Neural progenitor cell (in vitro differentiated cells): Measurements from ENCODE around the gene NUDT8. TPM values are rescaled to one million over a fixed set of nuclear protein-coding genes. Genes with fewer than 3 reads are reported as not detected.

Experiments
- DNase-seq: peaks from one replicate; pipeline ENCODE4 v3.0.0-alpha.2; 2016; ENCODE audit warnings: low spot score
- H2AFZ ChIP-seq: fragments of 200-600 bp; sonication (generic); replicated peaks from 2 replicates; pipeline ENCODE4 v1.6.1; 2016; ENCODE audit warnings: antibody characterized with exemption
- H3F3A ChIP-seq: fragments of 200-600 bp; sonication (generic); 2 replicates; pipeline ENCODE4 v1.6.1; 2016; ENCODE audit warnings: antibody characterized with exemption, low read depth
- H3K27ac ChIP-seq: fragments of 200-600 bp; sonication (generic); 2 replicates; pipeline ENCODE4 v1.5.1; 2016; ENCODE audit warnings: mild to moderate bottlenecking
- H3K27me3 ChIP-seq: fragments of 200-600 bp; sonication (generic); 2 replicates; pipeline ENCODE4 v1.6.1; 2016; ENCODE audit warnings: mild to moderate bottlenecking, moderate library complexity
- H3K36me3 ChIP-seq: fragments of 200-600 bp; sonication (generic); 2 replicates; pipeline ENCODE4 v1.5.1; 2016
- H3K4me1 ChIP-seq: fragments of 200-600 bp; sonication (generic); 2 replicates; pipeline ENCODE4 v1.6.1; 2016; ENCODE audit warnings: mixed run types
- H3K4me2 ChIP-seq: fragments of 200-600 bp; sonication (generic); 2 replicates; pipeline ENCODE4 v1.6.1; 2016
- H3K4me3 ChIP-seq: fragments of 200-600 bp; sonication (generic); 2 replicates; pipeline ENCODE4 v1.5.1; 2016
- H3K79me2 ChIP-seq: fragments of 200-600 bp; sonication (generic); 2 replicates; pipeline ENCODE4 v1.6.1; 2016; ENCODE audit warnings: low read depth
- H3K9ac ChIP-seq: fragments of 200-600 bp; sonication (generic); 2 replicates; pipeline ENCODE4 v1.6.1; 2016
- H3K9me3 ChIP-seq: fragments of 200-600 bp; sonication (generic); 2 replicates; pipeline ENCODE4 v1.5.1; 2016; ENCODE audit warnings: low read depth
- H4K20me1 ChIP-seq: fragments of 200-600 bp; sonication (generic); 2 replicates; pipeline ENCODE4 v1.6.1; 2016; ENCODE audit warnings: low read depth
- H3K27ac Mint-ChIP-seq: 3 replicates; pipeline ENCODE4 v1.8.0; 2021; ENCODE audit warnings: mixed read lengths
- H3K27me3 Mint-ChIP-seq: 2 replicates; pipeline ENCODE4 v1.8.0; 2022; ENCODE audit warnings: low read depth, mild to moderate bottlenecking, inconsistent platforms, moderate library complexity, mixed read lengths; ENCODE audit not compliant: insufficient read depth
- H3K36me3 Mint-ChIP-seq: 3 replicates; pipeline ENCODE4 v1.8.0; 2021; ENCODE audit warnings: mixed read lengths
- H3K4me1 Mint-ChIP-seq: 3 replicates; pipeline ENCODE4 v1.8.0; 2021; ENCODE audit warnings: mixed read lengths
- H3K4me3 Mint-ChIP-seq: 3 replicates; pipeline ENCODE4 v1.8.0; 2021; ENCODE audit warnings: mild to moderate bottlenecking, moderate library complexity, mixed read lengths
- H3K9me3 Mint-ChIP-seq: 3 replicates; pipeline ENCODE4 v1.8.0; 2020; ENCODE audit warnings: mixed read lengths
- CTCF ChIP-seq: fragments of 200-600 bp; sonication (generic); IDR thresholded peaks from 2 replicates; pipeline ENCODE4 v1.5.1; 2017; ENCODE audit warnings: antibody characterized with exemption, mild to moderate bottlenecking
- EZH2 ChIP-seq: fragments of 200-600 bp; sonication (generic); IDR thresholded peaks from 2 replicates; pipeline ENCODE4 v1.6.1; 2017; ENCODE audit warnings: antibody characterized with exemption, mild to moderate bottlenecking, moderate library complexity
- EZH2phosphoT487 ChIP-seq: fragments of 200-600 bp; sonication (generic); IDR thresholded peaks from 2 replicates; pipeline ENCODE4 v1.6.1; 2017; ENCODE audit warnings: antibody characterized with exemption
- total RNA-seq: library from RNA; depleted of rRNA; stranded (reverse); fragments of >200 nt; gene quantifications from 2 replicates; pipeline ENCODE4 v1.2.3, GENCODE V29; 2015; ENCODE audit warnings: low replicate concordance

Gene NUDT8
- total RNA-seq, 1 donor from 2014 or later, result 1.6 TPM

- Histone ChIP-seq H3F3A (peaks cover 27% of the 10 kb centered on the region), H3K79me2 (no peaks in the 10 kb centered on the region), H3K36me3 (no peaks in the 10 kb centered on the region), H3K4me1 (peaks cover 8% of the 10 kb centered on the region), H3K9me3 (no peaks in the 10 kb centered on the region), H3K9ac (no peak overlapping the region), H3K27ac (no peak overlapping the region), H4K20me1 (no peaks in the 10 kb centered on the region), H3K4me3 (no peak overlapping the region), H2AFZ (no peak overlapping the region), H3K27me3 (no peaks in the 10 kb centered on the region), H3K4me2 (no peak overlapping the region)
- Mint-ChIP-seq H3K27ac (no peak overlapping the region), H3K36me3 (no peaks in the 10 kb centered on the region), H3K9me3 (peaks cover under 1% of the 10 kb centered on the region), H3K4me3 (no peak overlapping the region), H3K4me1 (peaks cover 14% of the 10 kb centered on the region), H3K27me3 (peaks cover 6% of the 10 kb centered on the region)
- TF ChIP-seq EZH2 (no peak), EZH2phosphoT487 (no peak), CTCF (no peak)
- DNase-seq, result no peak
Measured at GRCh38 chr11:67632982-67633755, 3.4 kb upstream of the NUDT8 start.

DNA sequence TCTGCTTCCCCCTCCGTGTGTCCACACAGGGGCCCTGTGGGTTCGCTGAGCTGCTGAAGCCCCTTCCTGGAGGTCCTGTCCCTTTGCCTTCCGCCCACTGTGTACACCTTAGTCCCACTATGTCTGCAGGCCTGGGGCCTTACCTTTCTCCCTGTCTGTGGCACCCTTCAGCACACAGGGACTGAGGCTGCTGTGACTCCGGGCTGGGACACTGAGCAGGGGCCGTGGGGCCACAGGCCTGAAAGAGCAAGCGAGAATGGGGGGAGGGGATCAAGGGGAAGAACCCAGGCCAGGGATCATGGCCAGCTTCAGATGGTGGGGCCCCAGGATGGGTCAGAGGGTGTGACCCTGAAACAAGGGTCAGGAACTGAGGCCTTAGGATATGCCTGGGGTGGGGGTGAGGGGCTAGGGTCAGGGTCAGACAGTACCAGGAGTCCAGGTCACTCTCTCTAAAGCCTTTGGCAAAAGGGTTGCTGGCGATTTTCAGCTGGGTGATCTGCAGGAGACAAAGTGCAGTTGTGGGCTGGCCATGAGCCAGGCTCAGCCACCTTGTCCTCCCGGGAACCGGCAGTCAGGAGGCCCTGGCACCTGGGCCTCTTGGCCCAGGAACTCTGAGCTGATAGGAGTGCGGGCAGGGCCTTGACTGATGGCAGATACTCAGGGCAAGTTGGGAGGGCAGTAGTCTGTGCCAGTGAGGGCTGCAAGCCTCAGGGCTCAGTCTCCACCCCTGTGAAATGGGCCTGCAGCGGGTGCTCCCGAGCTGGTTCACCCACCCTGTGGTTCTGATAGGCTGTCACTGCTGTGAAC lies 2.6 kb upstream of the NUDT8 start:
- Histone ChIP-seq H2AFZ (no peak overlapping the region), H3K4me3 (no peak overlapping the region), H3K9ac (no peak overlapping the region), H3F3A (peaks cover 35% of the 10 kb centered on the region), H3K79me2 (no peaks in the 10 kb centered on the region), H4K20me1 (no peaks in the 10 kb centered on the region), H3K27ac (no peak overlapping the region), H3K4me2 (no peak overlapping the region), H3K4me1 (peaks cover 8% of the 10 kb centered on the region), H3K36me3 (no peaks in the 10 kb centered on the region), H3K27me3 (no peaks in the 10 kb centered on the region), H3K9me3 (no peaks in the 10 kb centered on the region)
- Mint-ChIP-seq H3K27ac (peak overlapping the region; percentile 64), H3K4me3 (peak overlapping the region; percentile 44), H3K27me3 (peaks cover 5% of the 10 kb centered on the region), H3K4me1 (peaks cover 14% of the 10 kb centered on the region), H3K9me3 (no peaks in the 10 kb centered on the region), H3K36me3 (peaks cover under 1% of the 10 kb centered on the region)
- DNase-seq, result no peak
- TF ChIP-seq EZH2 (no peak), CTCF (no peak)

DNA sequence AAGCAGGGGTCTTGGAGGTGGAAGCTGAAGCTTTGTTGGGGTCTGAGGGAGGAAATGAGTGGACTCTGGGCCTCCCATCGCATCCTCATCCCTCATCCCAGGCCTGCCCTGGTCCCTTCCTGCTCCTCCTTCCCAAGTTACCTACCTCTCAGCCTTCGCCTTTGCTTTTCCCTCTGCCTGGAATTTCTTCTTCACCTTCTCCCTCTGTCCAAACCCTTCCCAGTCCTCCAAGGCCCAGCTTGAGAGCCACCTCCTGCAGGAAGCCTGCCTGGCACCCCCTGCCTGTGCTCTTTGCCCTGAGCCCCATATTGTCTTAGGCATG lies 2.1 kb upstream of the NUDT8 start:
- Mint-ChIP-seq H3K27ac (peak overlapping the region; percentile 64), H3K27me3 (peaks cover 2% of the 10 kb centered on the region), H3K4me1 (peaks cover 14% of the 10 kb centered on the region), H3K9me3 (no peaks in the 10 kb centered on the region), H3K36me3 (peaks cover 5% of the 10 kb centered on the region), H3K4me3 (peak overlapping the region; percentile 44)
- Histone ChIP-seq H3K79me2 (no peaks in the 10 kb centered on the region), H3K4me1 (peaks cover 8% of the 10 kb centered on the region), H3K9me3 (no peaks in the 10 kb centered on the region), H3F3A (peaks cover 40% of the 10 kb centered on the region), H3K4me2 (no peak overlapping the region), H4K20me1 (no peaks in the 10 kb centered on the region), H3K27ac (no peak overlapping the region), H2AFZ (no peak overlapping the region), H3K4me3 (no peak overlapping the region), H3K27me3 (no peaks in the 10 kb centered on the region), H3K36me3 (no peaks in the 10 kb centered on the region), H3K9ac (no peak overlapping the region)
- no peak for TF ChIP-seq EZH2phosphoT487
- TF ChIP-seq CTCF, result no peak
- no peak for TF ChIP-seq EZH2
- DNase-seq, result no peak
